ENCODE measurements around the gene INPP4B.

INPP4B gene

DNA sequence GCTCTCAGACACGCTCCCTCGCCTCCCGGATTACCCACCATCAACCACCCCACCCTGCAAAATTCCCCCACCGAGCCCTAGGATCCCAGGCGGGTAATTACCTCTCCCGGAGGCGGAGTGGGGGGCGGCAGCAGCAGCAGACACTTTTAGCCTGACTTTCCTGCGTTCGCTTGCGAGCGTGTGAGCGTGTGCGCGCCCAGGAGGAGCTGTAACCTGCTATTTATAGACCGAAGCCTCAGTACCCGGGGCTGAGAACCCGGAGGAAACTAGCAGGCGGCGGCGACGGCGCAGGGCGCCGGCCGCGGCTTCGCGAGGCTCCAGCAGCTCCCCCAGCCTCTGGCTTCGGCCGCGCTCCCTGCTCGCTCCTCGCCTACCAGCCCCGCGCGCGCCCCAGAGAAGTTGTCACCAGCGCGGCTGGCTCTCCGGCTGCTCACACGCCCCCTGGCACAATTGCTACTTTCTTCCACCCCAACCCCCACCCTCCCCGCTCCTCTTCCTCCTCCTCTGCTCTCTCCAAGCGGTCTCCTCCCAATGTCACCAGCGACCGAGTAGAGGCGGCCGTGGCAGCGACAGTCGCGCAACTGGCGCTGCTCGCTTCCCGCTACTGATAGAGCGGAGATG, at the start of gene INPP4B:
INPP4B (minus strand) TSS at position 194 of the 621 bp plus-strand sequence.
- DNase-seq (ENCODE audit: low spot score in 2 of 2) (peak; percentile 9 to 64), ATAC-seq (peak; percentile 70)
- no peaks in the 10 kb centered on the region for H3K9me3 Mint-ChIP-seq
- no peaks in the 10 kb centered on the region for H3K36me3 Mint-ChIP-seq
- no peak within 1 kb of the TSS for H3K27ac Mint-ChIP-seq
- H3K4me3 Mint-ChIP-seq: peak within 1 kb of the TSS; percentile 76
- H3K4me1 Mint-ChIP-seq: peaks cover 15% of the 10 kb centered on the region

- DNase-seq (ENCODE audit: low spot score in 2 of 2): no peak
- Mint-ChIP-seq H3K4me1 (no peaks in the 10 kb centered on the region), H3K36me3 (no peaks in the 10 kb centered on the region), H3K9me3 (peaks cover 11% of the 10 kb centered on the region), H3K27ac (no peak overlapping the region), H3K4me3 (no peak overlapping the region)
- no peak for ATAC-seq
Observed at GRCh38 chr4:142893012-142893411, 46.9 kb upstream of the INPP4B start.

DNA sequence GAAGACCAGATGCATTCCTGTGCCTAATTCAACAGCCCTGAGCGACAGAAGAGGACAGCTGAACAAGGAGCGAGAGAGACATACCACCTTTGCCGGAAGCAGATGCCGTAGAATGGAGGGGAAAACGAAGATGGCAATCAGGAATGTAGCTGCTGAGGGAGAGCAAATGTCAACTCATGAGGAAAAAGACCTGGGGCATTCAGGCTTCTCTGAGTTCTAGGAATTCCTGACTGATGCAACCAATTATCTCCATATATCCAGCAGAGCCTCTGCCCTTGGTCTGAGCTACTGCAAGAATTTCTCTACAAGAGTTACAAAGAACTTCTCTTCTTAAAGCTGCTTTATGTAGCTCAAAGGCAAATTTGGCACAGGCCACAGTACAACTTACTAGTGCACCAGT, 40.5 kb upstream of the INPP4B start:
- ATAC-seq (no peak), DNase-seq (ENCODE audit: low spot score in 2 of 2) (no peak)
- H3K4me1 Mint-ChIP-seq: no peaks in the 10 kb centered on the region
- no peaks in the 10 kb centered on the region for H3K36me3 Mint-ChIP-seq
- no peak overlapping the region for H3K27ac Mint-ChIP-seq
- no peaks in the 10 kb centered on the region for H3K9me3 Mint-ChIP-seq
- H3K4me3 Mint-ChIP-seq: no peak overlapping the region

- Mint-ChIP-seq H3K27ac (no peak overlapping the region), H3K4me3 (no peak overlapping the region), H3K9me3 (no peaks in the 10 kb centered on the region), H3K4me1 (no peaks in the 10 kb centered on the region), H3K36me3 (no peaks in the 10 kb centered on the region)
- ATAC-seq (no peak), DNase-seq (ENCODE audit: low spot score in 2 of 2) (no peak)
Observed at GRCh38 chr4:142883040-142883832, 37.1 kb upstream of the INPP4B start.

DNA sequence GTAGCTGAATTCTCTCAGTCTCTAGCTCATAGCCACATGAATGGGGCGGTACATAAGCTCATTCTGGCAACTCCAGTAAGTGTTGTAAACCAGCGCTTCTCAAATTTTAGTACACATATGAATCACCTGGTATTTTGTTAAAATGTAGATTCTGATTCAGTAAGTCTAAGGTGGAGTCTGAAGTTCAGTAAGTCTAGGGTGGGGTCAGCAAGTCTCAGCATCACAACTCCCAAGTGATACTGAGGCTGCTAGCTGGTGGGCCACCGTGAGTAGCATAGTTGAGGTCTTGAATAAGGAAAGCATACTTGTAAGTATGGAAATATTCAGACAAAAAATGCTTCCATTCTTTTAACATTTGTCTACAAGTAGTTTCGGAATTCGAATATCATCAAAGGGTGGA, 36.1 kb upstream of the INPP4B start:
- no peaks in the 10 kb centered on the region for H3K9me3 Mint-ChIP-seq
- no peak overlapping the region for H3K27ac Mint-ChIP-seq
- H3K4me1 Mint-ChIP-seq: no peaks in the 10 kb centered on the region
- ATAC-seq: no peak
- no peak overlapping the region for H3K4me3 Mint-ChIP-seq
- no peak for DNase-seq (ENCODE audit: low spot score in 2 of 2)
- no peaks in the 10 kb centered on the region for H3K36me3 Mint-ChIP-seq

DNA sequence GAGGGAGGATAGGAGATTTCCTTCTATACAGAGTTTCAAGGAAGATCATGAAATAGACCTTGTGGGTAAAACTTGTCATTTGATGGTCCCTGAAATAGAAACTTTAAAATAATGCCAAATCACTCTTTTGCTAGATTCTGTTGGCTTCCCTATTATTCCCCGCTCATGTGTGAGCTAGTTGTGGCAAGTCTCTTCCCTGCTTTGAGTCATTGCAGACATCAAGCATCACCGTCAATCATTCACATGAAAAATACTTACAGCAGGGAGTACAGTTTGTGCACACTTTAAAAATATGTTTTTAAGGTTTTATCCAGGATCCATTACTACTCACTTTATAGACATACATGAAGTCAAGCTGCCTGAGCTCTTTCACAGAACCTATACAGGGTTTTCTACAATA, 35.2 kb upstream of the INPP4B start:
- DNase-seq (ENCODE audit: low spot score in 2 of 2) (no peak), ATAC-seq (no peak)
- Mint-ChIP-seq H3K4me3 (no peak overlapping the region), H3K36me3 (no peaks in the 10 kb centered on the region), H3K4me1 (no peaks in the 10 kb centered on the region), H3K27ac (no peak overlapping the region), H3K9me3 (no peaks in the 10 kb centered on the region)

DNA sequence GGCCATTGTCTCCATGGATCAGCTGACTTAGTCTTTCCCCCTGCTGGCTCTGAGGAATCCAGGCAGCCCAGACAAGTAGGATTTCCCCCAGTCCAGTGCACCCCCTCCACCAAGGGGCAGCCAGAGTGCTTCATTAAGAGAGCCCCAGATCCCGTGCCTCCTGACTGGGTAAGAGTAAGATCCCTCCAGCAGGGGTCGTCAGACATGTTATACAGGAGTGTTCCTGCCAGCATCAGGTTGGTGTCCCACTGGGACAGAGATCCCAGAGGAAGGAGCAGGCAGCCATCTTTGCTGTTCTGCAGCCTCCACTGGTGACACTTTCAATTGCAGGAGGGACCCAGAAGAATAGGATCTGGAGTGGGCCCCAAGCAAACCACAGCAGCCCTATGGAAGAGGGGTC, 29.0 kb upstream of the INPP4B start:
- DNase-seq (ENCODE audit: low spot score in 2 of 2) (no peak), ATAC-seq (peak; percentile 34)
- no peaks in the 10 kb centered on the region for H3K4me1 Mint-ChIP-seq
- H3K27ac Mint-ChIP-seq: no peak overlapping the region
- no peaks in the 10 kb centered on the region for H3K36me3 Mint-ChIP-seq
- no peak overlapping the region for H3K4me3 Mint-ChIP-seq
- H3K9me3 Mint-ChIP-seq: no peaks in the 10 kb centered on the region

- no peak overlapping the region for H3K27ac Mint-ChIP-seq
- no peaks in the 10 kb centered on the region for H3K9me3 Mint-ChIP-seq
- ATAC-seq (peak; percentile 43), DNase-seq (ENCODE audit: low spot score in 2 of 2) (no peak)
- no peaks in the 10 kb centered on the region for H3K4me1 Mint-ChIP-seq
- H3K4me3 Mint-ChIP-seq: no peak overlapping the region
- no peaks in the 10 kb centered on the region for H3K36me3 Mint-ChIP-seq
Observed at GRCh38 chr4:142874684-142875083, 28.6 kb upstream of the INPP4B start.

DNA sequence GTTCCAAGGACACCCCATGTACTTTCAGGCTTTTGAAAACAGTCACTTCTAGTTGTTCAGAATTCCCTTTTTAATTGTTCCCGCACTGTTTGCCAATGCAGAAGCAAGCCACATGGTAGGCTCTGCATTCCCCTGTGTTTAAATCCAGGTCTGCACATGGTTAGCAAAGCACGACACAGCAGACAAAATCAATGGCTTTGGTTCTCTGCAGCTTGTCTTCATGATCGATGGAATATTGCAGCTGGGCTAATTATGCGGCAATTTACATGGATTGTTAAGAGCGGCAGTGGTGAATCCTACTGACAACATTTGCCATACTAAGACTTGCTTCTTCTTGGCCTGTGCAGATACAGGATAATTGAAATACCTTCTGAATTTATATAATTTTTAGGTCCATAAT, 20.6 kb upstream of the INPP4B start:
- Mint-ChIP-seq H3K9me3 (no peaks in the 10 kb centered on the region), H3K4me1 (no peaks in the 10 kb centered on the region)
- DNase-seq (ENCODE audit: low spot score in 2 of 2): no peak

DNA sequence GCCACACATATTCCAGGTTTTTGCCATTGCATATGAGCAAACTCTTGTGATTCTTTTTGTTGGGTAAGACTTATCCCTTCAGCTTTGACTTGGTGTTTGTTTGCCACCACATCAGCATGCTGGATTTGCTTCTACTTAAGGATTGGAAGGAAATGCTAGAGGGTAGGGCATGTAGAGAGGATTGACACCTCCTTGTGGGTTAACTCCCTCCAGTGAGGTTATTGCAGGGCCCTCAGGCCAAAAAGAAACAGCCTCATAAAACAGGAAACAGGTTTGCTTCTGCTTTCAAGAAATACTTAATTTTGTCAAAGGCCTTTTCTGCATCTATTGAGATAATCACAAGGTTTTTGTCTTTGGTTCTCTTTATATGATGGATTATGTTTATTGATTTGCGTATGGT, 15.2 kb upstream of the INPP4B start:
- no peaks in the 10 kb centered on the region for H3K36me3 Mint-ChIP-seq
- DNase-seq (ENCODE audit: low spot score in 2 of 2) (no peak), ATAC-seq (no peak)
- no peak overlapping the region for H3K27ac Mint-ChIP-seq
- H3K4me1 Mint-ChIP-seq: no peaks in the 10 kb centered on the region
- H3K9me3 Mint-ChIP-seq: no peaks in the 10 kb centered on the region
- no peak overlapping the region for H3K4me3 Mint-ChIP-seq

More for the DNA sequence above, 20.6 kb upstream of the INPP4B start:
- no peak for ATAC-seq
- H3K4me3 Mint-ChIP-seq: no peak overlapping the region
- H3K27ac Mint-ChIP-seq: no peak overlapping the region
- no peaks in the 10 kb centered on the region for H3K36me3 Mint-ChIP-seq

DNA sequence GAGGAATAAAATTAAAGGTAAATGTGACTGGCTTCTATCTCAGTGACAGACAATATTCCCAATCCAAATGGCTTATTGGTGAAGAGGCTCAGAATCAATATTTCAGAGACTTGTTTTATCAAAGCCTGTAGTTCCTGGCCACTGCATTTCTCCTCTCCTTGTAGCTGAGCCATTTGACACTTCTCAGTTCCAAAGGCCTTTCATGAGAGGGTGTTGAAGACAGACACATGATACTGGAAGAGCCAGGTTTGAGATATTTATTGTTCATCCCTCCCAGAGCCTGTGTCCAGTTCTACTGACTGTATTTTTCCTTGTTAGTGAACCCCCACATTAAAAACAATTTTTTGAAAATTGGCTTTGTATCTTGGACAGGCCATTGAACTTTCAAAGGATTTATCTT, 12.9 kb upstream of the INPP4B start:
- no peaks in the 10 kb centered on the region for H3K36me3 Mint-ChIP-seq
- no peak for ATAC-seq

DNA sequence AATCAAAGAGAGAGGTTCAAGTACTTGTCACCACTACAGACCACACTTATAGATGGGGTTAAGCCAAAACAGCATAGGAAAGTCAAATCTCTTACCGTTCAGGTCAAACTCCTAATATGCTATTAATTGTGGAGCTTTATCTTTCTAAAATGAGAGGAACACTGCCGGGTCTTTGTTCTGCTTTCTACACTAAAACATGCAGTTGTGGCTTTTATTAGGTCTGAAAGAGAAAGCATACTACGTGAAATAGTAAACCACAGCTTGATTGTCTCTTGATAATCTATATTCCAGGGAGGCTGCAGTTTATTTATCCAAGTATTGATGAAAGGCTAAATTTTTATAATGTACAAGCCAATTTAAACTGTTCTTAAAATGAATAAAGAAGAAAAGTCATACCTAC, 12.3 kb upstream of the INPP4B start:
- DNase-seq (ENCODE audit: low spot score in 2 of 2) (no peak), ATAC-seq (no peak)
- no peak overlapping the region for H3K27ac Mint-ChIP-seq
- H3K4me3 Mint-ChIP-seq: no peak overlapping the region
- no peaks in the 10 kb centered on the region for H3K9me3 Mint-ChIP-seq
- H3K36me3 Mint-ChIP-seq: no peaks in the 10 kb centered on the region
- no peaks in the 10 kb centered on the region for H3K4me1 Mint-ChIP-seq

More for the DNA sequence above, 12.9 kb upstream of the INPP4B start:
- H3K9me3 Mint-ChIP-seq: no peaks in the 10 kb centered on the region
- no peak overlapping the region for H3K4me3 Mint-ChIP-seq
- H3K4me1 Mint-ChIP-seq: no peaks in the 10 kb centered on the region
- no peak overlapping the region for H3K27ac Mint-ChIP-seq
- DNase-seq (ENCODE audit: low spot score in 2 of 2): no peak

DNA sequence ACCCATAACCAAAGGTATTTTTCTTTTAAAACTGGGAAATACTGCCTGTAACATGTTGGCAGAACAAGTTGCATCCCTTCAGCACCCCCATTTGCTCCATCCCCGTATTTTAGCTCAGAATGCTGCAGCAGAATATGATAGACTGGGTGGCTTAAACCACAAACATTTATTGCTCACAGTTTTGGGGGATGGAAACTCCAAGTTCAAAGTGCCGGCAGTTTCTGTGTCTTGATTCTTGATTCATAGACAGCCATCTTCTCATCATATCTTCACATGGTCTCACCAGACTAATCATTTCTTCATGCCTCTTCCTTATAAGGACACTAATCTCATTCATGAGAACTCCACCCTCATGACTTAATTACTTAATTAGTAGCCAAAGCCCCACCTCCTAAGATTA, 10.5 kb upstream of the INPP4B start:
- no peak overlapping the region for H3K4me3 Mint-ChIP-seq
- no peaks in the 10 kb centered on the region for H3K36me3 Mint-ChIP-seq
- H3K4me1 Mint-ChIP-seq: no peaks in the 10 kb centered on the region
- DNase-seq (ENCODE audit: low spot score in 2 of 2) (no peak), ATAC-seq (no peak)
- H3K27ac Mint-ChIP-seq: no peak overlapping the region
- no peaks in the 10 kb centered on the region for H3K9me3 Mint-ChIP-seq

DNA sequence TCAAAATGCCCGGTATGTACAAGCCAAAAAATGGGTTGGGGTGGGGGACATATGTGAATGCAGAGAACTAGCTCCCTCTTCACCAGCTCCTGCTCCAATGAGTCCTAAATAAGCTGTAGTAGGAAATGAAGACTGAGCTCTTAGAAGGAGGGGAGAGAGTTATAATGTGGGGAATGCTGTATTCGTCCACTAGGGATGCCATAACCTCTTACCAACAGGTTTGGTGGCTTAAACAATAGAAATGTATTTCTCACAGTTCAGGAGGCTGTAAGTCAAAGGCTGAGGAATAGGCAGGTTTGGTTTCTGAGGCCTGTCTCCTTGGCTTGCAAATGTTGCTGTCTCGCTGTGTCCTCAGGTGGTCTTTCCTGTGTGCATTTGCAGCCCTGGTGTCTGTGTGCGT, 4.4 kb upstream of the INPP4B start:
- DNase-seq (ENCODE audit: low spot score in 2 of 2) (no peak), ATAC-seq (no peak)
- Mint-ChIP-seq H3K4me3 (no peak overlapping the region), H3K36me3 (no peaks in the 10 kb centered on the region), H3K9me3 (no peaks in the 10 kb centered on the region), H3K4me1 (peaks cover 13% of the 10 kb centered on the region), H3K27ac (no peak overlapping the region)

- Mint-ChIP-seq H3K9me3 (no peaks in the 10 kb centered on the region), H3K36me3 (no peaks in the 10 kb centered on the region), H3K4me3 (peak overlapping the region; percentile 76), H3K4me1 (peaks cover 15% of the 10 kb centered on the region), H3K27ac (no peak overlapping the region)
- DNase-seq (ENCODE audit: low spot score in 2 of 2) (peak; percentile 15 to 57), ATAC-seq (peak; percentile 80)
Observed at GRCh38 chr4:142846729-142847596, 862 bp upstream of the INPP4B start.
